Cardiac septum (tissue), 1 donor: ENCODE data around the gene SPAG7. TPM values are rescaled to one million over a fixed set of nuclear protein-coding genes. Genes with fewer than 3 reads are reported as not detected.

Source experiments
- DNase-seq: peaks from one replicate; pipeline ENCODE4 v3.0.0-alpha.2; 2020; ENCODE audit warnings: low spot score
- intact Hi-C: fragments of 100-400 bp; cut with DNase I; formaldehyde crosslinking; loops from one replicate; pipeline ENCODE4 v1.14.0; 2022
- long read RNA-seq: library from polyadenylated mRNA; unstranded; transcript quantifications from one replicate; pipeline ENCODE4 v2.0.0, GENCODE V29; 2021
- total RNA-seq: library from RNA; stranded (reverse); fragmentation: NEBNext Ultra II Directional; extraction: Animal tissue kit (Norgen Biotek cat#: 25700); gene quantifications from one replicate; pipeline ENCODE4 v1.2.1, GENCODE V29; 2021
- donor health status: DM: no; HTN: no; CAD: no.

SPAG7 gene, protein sequence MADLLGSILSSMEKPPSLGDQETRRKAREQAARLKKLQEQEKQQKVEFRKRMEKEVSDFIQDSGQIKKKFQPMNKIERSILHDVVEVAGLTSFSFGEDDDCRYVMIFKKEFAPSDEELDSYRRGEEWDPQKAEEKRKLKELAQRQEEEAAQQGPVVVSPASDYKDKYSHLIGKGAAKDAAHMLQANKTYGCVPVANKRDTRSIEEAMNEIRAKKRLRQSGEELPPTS
- total RNA-seq, result 104 TPM
- long read RNA-seq, transcript SPAG7-201 (7 exons, 1,058 nt), result major isoform, 70 of 90 reads
- long read RNA-seq, partial matches to known transcripts, result 1 of 90 reads
- long read RNA-seq, other reads (novel, unspliced or antisense), result 12 of 90 reads

DNA sequence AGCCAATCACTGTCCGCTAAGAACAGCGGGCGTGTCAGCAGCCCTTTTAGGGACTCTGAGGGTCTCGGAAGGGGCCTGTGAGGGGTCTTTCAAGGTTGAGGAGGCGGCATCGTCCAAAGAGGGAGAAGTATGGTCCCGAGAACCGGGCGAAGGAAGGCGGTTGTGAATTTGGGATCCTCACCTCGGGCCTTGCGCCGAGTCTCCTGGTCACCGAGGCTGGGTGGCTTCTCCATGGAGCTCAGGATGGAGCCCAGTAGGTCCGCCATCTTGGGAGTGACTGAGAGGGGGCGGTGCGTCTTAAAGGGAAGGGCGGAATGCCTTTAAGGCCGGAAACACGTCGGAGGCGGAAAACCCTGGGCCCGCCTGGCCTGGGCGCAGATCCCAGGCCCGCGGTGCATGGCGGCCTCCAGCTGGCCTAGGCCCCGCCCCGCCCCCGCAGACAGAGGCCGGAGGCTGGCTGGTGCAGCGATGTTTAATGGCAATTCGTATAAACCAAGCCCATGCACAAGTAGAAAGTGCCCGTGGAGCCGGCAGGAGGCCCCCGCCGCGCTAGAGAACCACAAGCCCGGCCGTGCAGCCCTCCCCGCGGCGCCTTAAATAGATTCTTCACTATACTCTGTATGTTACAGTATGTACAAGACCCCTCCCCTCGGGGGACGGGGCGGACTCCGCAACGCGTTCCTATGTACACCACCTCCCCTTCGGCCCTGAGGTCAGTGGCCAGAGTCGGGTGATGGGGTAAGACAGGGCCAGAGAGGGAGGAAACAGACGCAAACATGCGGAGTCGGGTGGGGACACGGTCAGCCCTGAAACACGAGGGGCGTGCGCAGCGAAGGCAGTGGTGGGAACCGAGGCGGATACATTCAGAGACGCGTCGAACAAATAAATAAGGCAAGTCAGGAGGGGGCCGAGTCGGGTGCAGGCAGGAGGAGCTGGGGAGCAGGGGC, at the start of gene SPAG7:
Gene SPAG7 (minus strand): TSS at position 279 of the 947 bp plus-strand sequence. CDS start 13 bp downstream, at position 266.
- peak; percentile 97 for DNase-seq
- intact Hi-C loops, result loop anchor here (1.0 to 5.0 kb wide), 4 partner anchors 19 to 94 kb away; partner anchors contain the start of genes CAMTA2, RNF167 and SLC25A11

DNA sequence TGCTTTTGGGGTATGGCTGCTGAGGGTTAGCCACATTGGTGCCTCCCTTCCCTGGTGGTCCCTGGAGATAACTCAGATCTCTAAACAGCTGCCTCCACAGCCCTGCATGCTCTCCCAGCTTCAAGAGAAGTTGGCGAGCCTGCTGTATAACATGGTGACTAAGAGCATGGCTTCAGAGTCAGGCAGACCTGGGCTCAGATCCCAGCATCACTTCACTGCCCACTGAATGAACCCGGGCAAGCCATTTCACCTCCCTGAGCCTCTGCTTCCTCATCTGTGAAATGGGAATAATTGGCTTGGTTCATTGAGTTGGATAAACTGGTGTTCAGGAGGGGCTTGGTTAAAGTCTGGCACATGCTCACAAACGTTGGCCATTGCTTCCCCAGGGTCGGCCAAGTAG, 46.7 kb upstream of the SPAG7 start:
- no peak for DNase-seq
- intact Hi-C loops, result no loop called here

DNA sequence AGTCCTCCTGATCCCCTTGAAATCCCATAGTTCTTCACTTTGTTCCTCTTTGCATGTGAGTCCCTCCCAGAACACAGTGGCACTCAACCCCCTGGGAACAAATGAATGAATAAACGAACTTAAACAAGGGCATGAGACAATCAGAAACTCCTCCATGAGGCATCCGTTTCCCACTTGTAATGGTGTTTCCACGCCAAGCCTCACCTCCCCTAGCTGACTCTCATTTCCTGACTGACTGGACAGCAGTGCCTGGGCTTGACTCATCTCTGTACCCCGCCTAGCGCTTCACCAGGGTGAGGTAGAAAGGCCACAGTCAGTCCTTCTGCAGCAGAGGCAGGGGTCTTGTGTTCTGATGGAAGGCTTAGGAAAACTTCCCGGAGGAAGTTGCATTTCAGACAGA, 44.3 kb upstream of the SPAG7 start:
- no peak for DNase-seq
- intact Hi-C loops, result no loop called here

DNA sequence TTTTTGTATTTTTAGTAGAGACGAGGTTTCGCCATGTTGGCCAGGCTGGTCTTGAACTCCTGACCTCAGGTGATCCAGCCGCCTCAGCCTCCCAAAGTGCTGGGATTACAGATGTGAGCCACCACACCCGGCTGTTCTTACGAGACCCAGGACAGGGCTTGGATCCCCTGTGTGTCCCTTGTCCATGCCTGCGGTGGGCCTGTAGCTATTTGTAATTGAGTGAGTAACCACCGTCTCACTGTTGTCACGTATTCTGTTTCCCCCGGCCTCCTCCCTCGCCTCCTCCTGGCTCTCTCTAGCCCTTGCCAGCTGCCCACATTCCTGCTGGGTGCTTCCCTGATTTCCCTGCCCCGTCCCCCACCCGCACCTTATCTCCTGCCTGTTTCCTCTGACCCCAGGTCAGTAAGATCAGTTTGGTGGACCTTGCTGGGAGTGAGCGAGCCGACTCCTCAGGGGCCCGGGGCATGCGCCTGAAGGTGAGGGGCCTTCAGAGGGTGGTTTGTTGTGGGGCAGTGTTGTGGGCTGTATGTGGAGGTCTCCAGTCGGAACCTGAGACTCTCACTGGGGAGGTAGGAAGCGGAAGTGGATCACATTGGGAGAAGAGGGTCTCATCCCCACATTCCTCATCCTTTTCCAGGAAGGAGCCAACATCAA, 35.7 kb upstream of the SPAG7 start:
- DNase-seq, result no peak
- intact Hi-C loops, result no loop called here

DNA sequence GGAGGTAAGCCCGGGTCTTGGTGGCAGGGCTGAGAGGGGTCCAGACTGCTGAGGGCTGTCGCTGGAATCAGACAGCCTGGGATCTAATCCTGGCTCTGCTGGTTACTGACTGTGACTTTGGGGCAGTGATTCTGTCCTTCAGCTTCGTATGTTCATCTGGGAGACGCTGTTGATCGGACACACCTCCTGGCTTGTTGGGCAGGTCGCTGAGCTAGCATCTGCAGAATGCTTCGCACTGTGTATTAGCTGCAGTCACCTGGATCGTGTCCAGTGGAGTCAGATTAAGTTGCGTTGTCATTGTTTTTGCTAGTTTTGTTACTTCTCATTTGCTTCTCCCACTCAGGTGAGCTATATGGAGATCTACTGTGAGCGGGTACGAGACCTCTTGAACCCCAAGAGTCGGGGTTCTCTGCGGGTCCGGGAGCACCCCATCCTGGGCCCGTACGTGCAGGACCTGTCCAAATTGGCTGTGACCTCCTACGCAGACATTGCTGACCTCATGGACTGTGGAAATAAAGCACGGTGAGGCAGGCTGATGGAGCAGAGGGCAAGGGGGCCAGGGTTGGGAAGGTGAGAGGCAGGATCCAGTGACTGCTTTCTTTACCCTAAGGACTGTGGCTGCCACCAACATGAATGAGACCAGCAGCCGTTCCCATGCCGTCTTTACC, 34.6 kb upstream of the SPAG7 start:
- no peak for DNase-seq
- intact Hi-C loops, result no loop called here

DNA sequence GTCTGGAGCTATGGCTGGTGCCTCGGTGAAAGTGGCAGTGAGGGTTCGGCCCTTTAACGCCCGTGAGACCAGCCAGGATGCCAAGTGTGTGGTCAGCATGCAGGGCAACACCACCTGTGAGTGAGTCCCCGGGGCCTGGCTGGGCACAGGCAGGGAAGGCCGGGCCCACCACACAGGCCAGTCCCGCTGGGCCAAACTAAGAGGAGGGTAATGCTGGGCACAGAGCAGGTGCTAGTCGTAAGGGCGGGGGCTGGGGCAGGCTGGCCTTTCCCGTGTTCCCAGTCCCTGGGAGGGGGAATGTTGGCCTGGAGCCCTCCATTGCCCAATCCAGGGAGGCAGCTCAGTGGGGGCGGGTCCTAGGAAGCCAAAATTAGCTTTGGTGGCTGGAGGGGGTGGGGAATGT, 32.6 kb upstream of the SPAG7 start:
- intact Hi-C loops, result no loop called here
- peak; percentile 93 for DNase-seq

DNA sequence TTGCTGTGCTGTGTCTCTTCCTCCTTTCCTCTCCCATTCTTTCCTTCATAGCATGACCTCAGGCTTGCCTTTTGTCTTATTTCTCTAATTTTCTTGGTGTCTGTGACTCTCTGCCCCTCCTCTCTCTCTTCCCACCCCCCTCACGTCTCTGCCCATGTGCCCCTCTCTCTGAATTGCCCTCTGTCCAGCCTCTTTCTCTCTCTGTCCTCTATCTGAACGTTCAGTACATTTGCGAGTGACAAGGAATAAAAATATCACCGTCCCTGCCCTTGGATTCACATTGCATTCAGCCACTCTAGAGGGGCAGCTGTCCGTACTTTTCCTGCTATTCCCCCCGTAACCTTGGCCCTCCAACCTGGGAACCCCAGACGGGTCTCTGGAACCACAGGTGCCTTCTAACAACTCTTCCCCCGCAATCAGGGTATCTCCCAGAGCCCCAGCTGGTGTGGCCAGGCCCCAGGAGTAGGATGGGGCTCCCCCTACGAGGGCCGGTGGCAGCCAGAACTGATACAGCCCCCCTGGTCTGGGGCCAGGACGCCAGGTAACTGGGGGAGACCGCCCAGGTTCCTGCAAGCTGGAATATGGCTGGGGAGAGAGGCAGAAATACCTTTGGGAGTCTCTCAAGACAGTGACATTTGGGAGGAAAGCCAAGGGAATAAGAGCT, 31.9 kb upstream of the SPAG7 start:
- DNase-seq, result no peak
- intact Hi-C loops, result loop anchor here (2.0 kb wide), 1 partner anchor 51 kb away; the partner anchor contains the start of gene PFN1

DNA sequence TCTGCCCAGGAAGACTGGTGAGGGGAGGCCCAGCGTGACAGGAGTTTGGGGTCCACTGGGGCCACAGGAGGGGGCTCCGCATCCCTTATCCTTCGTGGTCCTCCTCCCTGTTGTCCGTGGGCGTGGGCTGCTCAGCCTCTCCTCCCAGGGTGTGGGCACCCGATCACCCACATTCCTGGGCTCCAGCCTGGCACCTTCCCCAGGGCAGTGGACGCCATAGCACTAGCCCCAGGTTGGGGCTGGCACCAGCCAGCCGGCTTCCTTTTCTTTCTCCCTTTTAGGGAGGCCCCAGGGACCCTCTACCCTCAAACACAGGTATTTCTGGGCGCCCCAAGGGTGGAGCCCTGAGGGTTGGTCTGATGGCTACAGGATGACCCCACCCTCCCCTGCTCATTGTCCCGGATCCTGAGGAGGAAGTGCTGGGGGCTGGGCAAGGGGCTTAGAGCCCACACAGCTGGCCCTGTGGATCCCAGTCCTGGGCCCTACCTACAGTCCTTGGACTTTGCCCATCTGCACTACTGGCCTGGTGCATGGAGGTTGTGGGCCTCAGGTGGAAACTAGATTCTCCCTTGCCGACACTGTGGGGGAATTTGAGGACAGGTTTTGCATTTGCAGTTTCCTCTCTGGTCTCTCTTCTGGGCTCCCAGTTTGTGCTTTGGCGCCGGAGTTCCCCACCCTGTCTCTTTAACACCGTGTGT, 31.3 kb upstream of the SPAG7 start:
- intact Hi-C loops, result loop anchor here (2.0 kb wide), 1 partner anchor 50 kb away; the partner anchor contains the start of gene PFN1
- DNase-seq, result no peak

DNA sequence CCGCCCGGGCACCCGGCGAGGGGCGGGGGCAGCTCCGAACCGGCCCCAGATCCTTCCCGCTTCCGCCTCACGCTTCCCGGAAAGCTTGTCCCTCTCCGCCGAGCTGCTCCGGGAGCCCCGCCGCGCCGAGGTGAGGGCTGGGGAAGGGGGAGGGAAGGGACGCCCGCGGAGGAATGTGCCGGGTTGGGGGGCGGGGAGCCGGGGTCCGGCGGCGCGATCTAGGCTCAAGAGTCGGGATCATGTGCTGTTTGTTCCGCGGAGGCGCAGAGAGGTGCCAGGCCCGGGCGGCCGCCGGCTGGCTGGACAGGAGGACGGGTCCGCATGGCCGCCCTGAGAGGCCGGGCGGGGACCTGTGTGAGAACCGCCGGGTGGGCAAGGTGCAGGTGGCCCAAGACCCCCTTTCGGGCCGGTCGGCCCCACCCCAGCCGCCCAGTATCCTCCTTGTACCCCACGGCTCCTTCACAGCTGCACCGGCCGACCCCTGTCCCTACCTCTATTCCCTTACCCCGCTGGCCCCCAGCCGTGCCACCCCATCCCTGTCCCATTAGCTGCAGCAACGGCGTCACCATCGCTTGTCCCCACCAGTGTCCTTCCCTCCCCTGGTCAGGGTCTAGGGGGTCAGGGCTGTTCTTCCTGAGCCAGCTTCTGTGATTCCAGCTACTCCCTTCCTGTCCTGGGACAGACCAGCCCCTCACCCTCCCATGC, 30.6 kb upstream of the SPAG7 start:
- intact Hi-C loops, result loop anchor here (2.0 kb wide), 1 partner anchor 49 kb away; the partner anchor contains the start of gene PFN1
- peak; percentile 79 for DNase-seq

DNA sequence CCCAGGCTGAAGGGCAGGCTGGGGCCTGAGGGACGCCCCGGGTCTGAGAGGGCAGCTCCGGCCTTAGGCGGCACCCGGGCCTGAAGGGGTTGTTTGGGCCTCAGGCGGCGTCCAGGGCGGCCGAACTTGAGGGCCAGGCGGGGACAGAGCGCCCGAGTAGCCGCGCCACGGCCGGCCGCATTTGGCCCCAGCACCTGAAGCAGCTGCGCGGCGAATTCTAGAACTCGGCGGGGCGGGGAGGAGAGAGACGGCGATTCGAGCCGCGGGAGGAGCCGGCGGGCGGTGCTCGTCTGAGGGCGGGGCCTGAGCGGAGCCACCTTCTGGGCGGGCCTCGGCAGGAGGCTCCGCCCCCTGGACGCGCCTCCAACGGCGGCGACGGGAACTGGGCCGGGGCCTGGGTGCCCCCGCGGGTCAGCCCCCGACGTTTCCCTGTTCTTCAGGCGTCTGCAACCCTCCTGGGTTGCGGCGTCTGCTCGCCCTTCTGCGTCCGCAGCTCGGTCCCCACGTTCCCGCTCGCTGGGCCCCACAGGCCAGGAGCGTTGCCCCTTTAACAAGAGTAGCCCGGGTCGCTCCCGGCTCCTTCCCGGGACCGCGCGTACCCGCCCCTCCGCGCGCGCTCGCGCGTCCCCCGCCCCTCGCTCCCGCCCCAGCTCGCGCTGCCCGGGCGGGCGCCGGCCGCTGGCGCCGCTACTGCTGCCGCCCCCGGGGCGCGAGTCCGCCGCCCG, 29.8 kb upstream of the SPAG7 start, which contains the start of the genes INCA1 and KIF1C:
Gene INCA1 (minus strand): TSS at position 221 of the 725 bp plus-strand sequence. CDS start 3,085 bp downstream, outside the sequence.
Gene KIF1C (plus strand): TSS at position 649 of the 725 bp plus-strand sequence. CDS start 2,297 bp downstream, outside the sequence.
- intact Hi-C loops, result loop anchor here (2.0 kb wide), 3 partner anchors 15 to 57 kb away; partner anchors contain the start of genes PFN1, RNF167 and SLC25A11
- DNase-seq, result peak; percentile 98

DNA sequence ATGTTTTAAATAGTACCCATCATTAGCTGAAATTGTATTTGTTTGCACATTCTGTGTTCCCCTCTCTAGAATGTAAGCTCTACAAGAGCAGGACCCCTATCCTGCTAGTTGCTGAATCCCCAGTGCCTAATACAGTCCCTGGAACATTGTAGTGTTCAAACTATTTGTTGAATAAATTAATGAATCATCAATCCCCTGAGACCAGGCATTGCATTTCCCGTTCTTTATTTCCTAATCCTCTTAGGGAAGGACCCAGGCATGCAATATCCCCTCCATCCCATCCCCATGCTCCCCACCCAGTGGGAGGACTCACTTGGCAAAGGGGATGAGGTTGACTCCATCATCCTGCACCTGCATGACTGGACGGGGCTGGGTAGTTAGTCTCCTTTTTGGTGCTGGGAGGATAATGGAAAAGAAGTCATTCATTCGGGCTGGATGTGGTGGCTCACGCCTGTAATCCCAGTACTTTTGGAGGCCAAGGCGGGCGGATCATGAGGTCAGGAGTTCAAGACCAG, 26.5 kb upstream of the SPAG7 start:
- DNase-seq, result no peak
- intact Hi-C loops, result no loop called here

DNA sequence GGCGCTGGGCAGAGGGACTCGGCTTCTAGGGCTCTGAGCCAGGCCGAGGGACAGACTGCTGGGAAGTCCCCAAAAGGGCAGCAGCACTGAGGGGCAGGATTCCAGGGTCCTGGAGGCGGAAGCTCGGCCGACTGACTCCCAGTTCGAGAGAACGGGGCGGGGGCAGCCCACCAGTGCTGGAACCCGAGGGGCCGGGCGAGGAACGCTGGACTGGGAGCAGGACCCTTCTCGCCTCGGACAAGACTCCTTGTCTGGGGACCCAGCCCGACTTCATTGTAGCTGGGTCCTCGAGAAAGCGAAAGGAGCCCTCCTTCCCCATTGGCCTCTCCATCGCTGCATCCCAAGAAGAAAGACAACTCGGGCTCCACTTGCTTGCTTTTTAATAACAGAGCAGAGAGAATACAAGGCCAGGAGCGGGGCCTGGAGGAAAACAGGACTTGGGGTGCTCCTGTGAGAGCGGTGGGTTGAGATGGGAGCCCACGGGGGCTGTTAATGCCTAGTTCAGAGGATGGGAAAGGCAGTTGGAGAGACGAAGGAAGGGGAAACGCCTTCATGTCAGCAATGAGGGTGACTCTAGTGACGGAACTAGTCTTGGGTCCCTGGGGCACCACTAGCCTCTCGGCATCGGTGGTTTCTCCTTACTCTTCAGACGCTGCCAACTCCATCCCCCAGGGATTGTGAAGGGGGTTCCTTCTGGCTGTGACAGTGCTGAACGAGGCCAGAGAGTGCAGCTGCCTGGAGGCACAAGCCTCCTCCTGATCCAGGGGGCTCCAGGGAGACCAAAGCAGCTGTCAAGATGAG, 20.4 kb upstream of the SPAG7 start:
- DNase-seq, result no peak
- intact Hi-C loops, result loop anchor here (1.0 to 2.0 kb wide), 2 partner anchors 21 to 79 kb away; partner anchors contain the start of gene SPAG7

DNA sequence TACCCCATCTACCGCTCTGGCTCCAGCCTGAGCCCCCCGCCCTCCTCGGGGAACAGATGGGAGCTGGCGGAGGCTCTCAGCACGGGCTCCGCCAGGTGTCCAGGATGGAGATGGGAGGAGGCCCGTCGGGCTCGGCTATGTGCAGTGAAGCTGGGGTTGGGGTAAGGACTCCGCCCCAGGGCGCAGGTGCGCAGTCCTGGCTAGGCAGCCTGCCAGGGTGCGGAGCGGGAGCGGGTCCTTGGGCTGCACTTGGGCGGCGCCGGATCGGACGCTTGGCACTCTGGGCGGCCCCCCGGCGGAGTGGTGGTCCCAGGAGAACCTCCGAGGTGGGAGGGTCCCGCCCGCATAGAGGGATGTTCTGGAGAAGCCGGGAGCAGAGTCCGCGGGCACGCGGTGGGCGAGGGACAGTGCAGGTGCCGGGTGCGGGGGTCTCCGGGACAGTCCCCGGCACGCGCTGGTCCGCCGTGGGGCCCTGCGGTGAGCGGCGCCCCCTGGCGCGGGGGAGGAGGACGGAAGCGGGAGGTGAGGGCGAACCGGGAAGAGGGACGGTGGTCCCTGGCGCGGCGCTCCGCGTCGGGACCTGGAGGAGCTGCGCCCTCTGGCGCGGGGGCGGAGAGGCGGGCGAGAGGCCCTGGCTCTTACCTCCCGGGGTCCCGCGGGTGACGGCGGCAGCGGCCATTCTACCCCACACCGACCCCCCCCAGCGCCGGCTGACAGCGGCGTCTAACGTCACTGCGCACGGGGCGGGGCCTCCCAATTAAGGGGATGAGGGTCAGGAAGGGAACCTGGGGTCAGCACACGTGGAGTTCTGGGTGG, 19.5 kb upstream of the SPAG7 start, which contains the start of gene CAMTA2:
Gene CAMTA2 (minus strand): TSS at position 725 of the 816 bp plus-strand sequence. CDS start 1,453 bp downstream, outside the sequence.
- DNase-seq, result peak; percentile 96
- intact Hi-C loops, result loop anchor here (1.0 to 2.0 kb wide), 2 partner anchors 20 to 78 kb away; partner anchors contain the start of gene SPAG7

DNA sequence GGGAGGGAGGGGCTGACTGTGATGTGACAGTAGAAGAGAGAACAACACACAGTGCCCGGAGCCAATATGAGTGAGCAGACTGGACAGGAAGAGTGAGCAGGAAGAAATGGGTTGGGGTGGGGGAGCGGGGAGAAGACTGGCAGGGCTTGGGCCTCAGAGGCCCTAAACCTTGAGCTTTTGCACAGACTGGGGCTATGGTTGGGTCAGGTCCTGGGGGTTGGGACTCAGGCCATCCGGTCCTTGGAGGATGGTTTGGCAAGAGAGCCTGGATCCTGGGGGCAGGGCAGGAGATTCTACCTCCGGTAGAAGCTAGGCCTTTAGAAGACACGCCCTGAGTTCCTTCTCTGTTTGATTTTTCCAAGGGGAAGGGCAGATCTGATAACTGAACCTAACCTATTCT, 18.8 kb upstream of the SPAG7 start:
- intact Hi-C loops, result loop anchor here (2.0 kb wide), 1 partner anchor 20 kb away; the partner anchor contains the start of gene SPAG7
- DNase-seq, result no peak
